Neural cell (in vitro differentiated cells): Measurements from ENCODE around the gene GMIP. TPM values are rescaled to one million over a fixed set of nuclear protein-coding genes. Genes with fewer than 3 reads are reported as not detected.
"Not testable (repeated sequence)": the region's sequence is repeated elsewhere in the genome, so short reads cannot be mapped to it uniquely, and the experiment has no call there.

ENCODE experiments used
- H2AFZ ChIP-seq: fragments of 200-600, 300-800 bp; sonication (generic), shearing (Covaris generic); 2 replicates; pipeline ENCODE4 v1.6.0; 2014; ENCODE audit warnings: low read depth, mild to moderate bottlenecking, antibody characterized with exemption, low read length, moderate library complexity
- H3F3A ChIP-seq: fragments of 200-600 bp; shearing (Covaris generic); 2 replicates; pipeline ENCODE4 v1.6.1; 2016; ENCODE audit warnings: mild to moderate bottlenecking, moderate library complexity, mixed read lengths, antibody characterized with exemption, low read length; ENCODE audit not compliant: insufficient read depth, poor library complexity, severe bottlenecking
- H3K27ac ChIP-seq: fragments of 200-600, 300-800 bp; sonication (generic), shearing (Covaris generic); 2 replicates; pipeline ENCODE4 v1.5.1; 2014; ENCODE audit warnings: mild to moderate bottlenecking, low read length, moderate library complexity
- H3K27me3 ChIP-seq: fragments of 300-800, 200-600 bp; sonication (generic), shearing (Covaris generic); 2 replicates; pipeline ENCODE4 v1.6.0; 2014; ENCODE audit warnings: mild to moderate bottlenecking, low read depth, low read length, moderate library complexity; ENCODE audit not compliant: insufficient read depth
- H3K36me3 ChIP-seq: fragments of 300-800, 200-600 bp; sonication (generic), shearing (Covaris generic); 2 replicates; pipeline ENCODE4 v1.5.1; 2014; ENCODE audit warnings: mild to moderate bottlenecking, antibody characterized with exemption, low read length, moderate library complexity; ENCODE audit not compliant: insufficient read depth
- H3K4me2 ChIP-seq: fragments of 300-800, 200-600 bp; sonication (generic), shearing (Covaris generic); 2 replicates; pipeline ENCODE4 v1.6.0; 2014; ENCODE audit warnings: mild to moderate bottlenecking, low read length
- H3K4me3 ChIP-seq: fragments of 300-800, 200-600 bp; sonication (generic), shearing (Covaris generic); 2 replicates; pipeline ENCODE4 v1.5.1; 2014; ENCODE audit warnings: mild to moderate bottlenecking, low read length, moderate library complexity
- H3K79me2 ChIP-seq: fragments of 200-600 bp; shearing (Covaris generic); replicated peaks from 2 replicates; pipeline ENCODE4 v1.6.0; 2014; ENCODE audit warnings: mild to moderate bottlenecking, low read length, moderate library complexity; ENCODE audit not compliant: insufficient read depth
- H3K9ac ChIP-seq: fragments of 300-800, 200-600 bp; sonication (generic), shearing (Covaris generic); 2 replicates; pipeline ENCODE4 v1.6.1; 2016; ENCODE audit warnings: mild to moderate bottlenecking, low read length, mixed read lengths
- H3K9me2 ChIP-seq: fragments of 200-600 bp; shearing (Covaris generic); 2 replicates; pipeline ENCODE4 v1.6.1; 2016; ENCODE audit warnings: mild to moderate bottlenecking, low read length, mixed read lengths; ENCODE audit not compliant: insufficient read depth
- H3K9me3 ChIP-seq: fragments of 200-600, 300-800 bp; sonication (generic), shearing (Covaris generic); 2 replicates; pipeline ENCODE4 v1.6.1; 2016; ENCODE audit warnings: mild to moderate bottlenecking, mixed run types, low read length, moderate library complexity, mixed read lengths
- H4K20me1 ChIP-seq: fragments of 200-600 bp; shearing (Covaris generic); 2 replicates; pipeline ENCODE4 v1.6.1; 2016; ENCODE audit warnings: mild to moderate bottlenecking, mixed run types; ENCODE audit not compliant: insufficient read depth
- CTCF ChIP-seq: fragments of 450-650 bp; IDR thresholded peaks from 2 replicates; pipeline ENCODE4 v1.5.1; 2014; ENCODE audit warnings: antibody characterized with exemption, mild to moderate bottlenecking, moderate library complexity; ENCODE audit not compliant: poor library complexity, severe bottlenecking
- EP300 ChIP-seq: fragments of 450-650 bp; conservative IDR thresholded peaks from 2 replicates; pipeline ENCODE4 v1.6.1; 2014; ENCODE audit warnings: antibody characterized with exemption, mild to moderate bottlenecking, moderate library complexity; ENCODE audit not compliant: poor library complexity, severe bottlenecking
- EZH2 ChIP-seq: fragments of 200-600, 300-800 bp; shearing (Covaris generic), sonication (generic); IDR thresholded peaks from 2 replicates; pipeline ENCODE4 v1.6.1; 2014; ENCODE audit warnings: antibody characterized with exemption, low read length, borderline replicate concordance, mild to moderate bottlenecking; ENCODE audit not compliant: insufficient read depth, poor library complexity, severe bottlenecking
- MXI1 ChIP-seq: fragments of 450-650 bp; conservative IDR thresholded peaks from 2 replicates; pipeline ENCODE4 v1.6.1; 2014; ENCODE audit warnings: antibody characterized with exemption, mild to moderate bottlenecking; ENCODE audit not compliant: poor library complexity, severe bottlenecking
- POLR2AphosphoS5 ChIP-seq: IDR thresholded peaks from 2 replicates; pipeline ENCODE4 v1.6.1; 2012
- RAD21 ChIP-seq: fragments of 450-650 bp; conservative IDR thresholded peaks from 2 replicates; pipeline ENCODE4 v1.6.1; 2014; ENCODE audit warnings: antibody characterized with exemption, mild to moderate bottlenecking, moderate library complexity
- REST ChIP-seq: IDR thresholded peaks from 2 replicates; pipeline ENCODE4 v1.6.1; 2012; ENCODE audit warnings: borderline replicate concordance
- SMC3 ChIP-seq: fragments of 450-650 bp; conservative IDR thresholded peaks from 2 replicates; pipeline ENCODE4 v1.6.1; 2014; ENCODE audit warnings: antibody characterized with exemption, mild to moderate bottlenecking, moderate library complexity; ENCODE audit not compliant: poor library complexity
- TAF1 ChIP-seq: IDR thresholded peaks from 2 replicates; pipeline ENCODE4 v1.6.1; 2012; ENCODE audit warnings: low read depth
- polyA plus RNA-seq: library from polyadenylated mRNA; depleted of rRNA; stranded (reverse); fragments of >200 nt; gene quantifications from 2 replicates; pipeline ENCODE4 v1.2.3, GENCODE V29; 2014

GMIP gene
- polyA plus RNA-seq, 1 donor from 2014 or later, result 18.4 TPM

- Histone ChIP-seq H4K20me1 (no peaks in the 10 kb centered on the region), H3K27ac (no peak overlapping the region), H2AFZ (no peak overlapping the region), H3K9ac (no peak overlapping the region), H3K9me3 (no peaks in the 10 kb centered on the region), H3K4me2 (no peak overlapping the region), H3K36me3 (no peaks in the 10 kb centered on the region), H3K9me2 (no peaks in the 10 kb centered on the region), H3F3A (no peaks in the 10 kb centered on the region), H3K4me3 (no peak overlapping the region), H3K27me3 (no peaks in the 10 kb centered on the region), H3K79me2 (no peaks in the 10 kb centered on the region)
- no peak for TF ChIP-seq SMC3
- TF ChIP-seq POLR2AphosphoS5, result no peak
- TF ChIP-seq EP300, result no peak
- TF ChIP-seq REST, result no peak
- no peak for TF ChIP-seq EZH2
- TF ChIP-seq MXI1, result no peak
- no peak for TF ChIP-seq RAD21
- no peak for TF ChIP-seq TAF1
- no peak for TF ChIP-seq CTCF
Observed at GRCh38 chr19:19691683-19692082, 48.2 kb upstream of the GMIP start.

- not testable (repeated sequence) for H3K9ac ChIP-seq, H3K79me2 ChIP-seq, H3K27ac ChIP-seq, H3K9me2 ChIP-seq, H3F3A ChIP-seq, H2AFZ ChIP-seq, H3K9me3 ChIP-seq, H3K27me3 ChIP-seq, H3K4me2 ChIP-seq, H3K36me3 ChIP-seq, H4K20me1 ChIP-seq, H3K4me3 ChIP-seq
Observed at GRCh38 chr19:19689023-19689422, 45.6 kb upstream of the GMIP start.

- Histone ChIP-seq H3K9me2 (no peaks in the 10 kb centered on the region), H4K20me1 (no peaks in the 10 kb centered on the region), H2AFZ (no peak overlapping the region), H3K4me3 (no peak overlapping the region), H3K79me2 (no peaks in the 10 kb centered on the region), H3K9me3 (no peaks in the 10 kb centered on the region), H3F3A (no peaks in the 10 kb centered on the region), H3K27ac (no peak overlapping the region), H3K27me3 (no peaks in the 10 kb centered on the region), H3K4me2 (no peak overlapping the region), H3K36me3 (no peaks in the 10 kb centered on the region), H3K9ac (no peak overlapping the region)
- TF ChIP-seq CTCF, result no peak
- TF ChIP-seq EZH2, result no peak
- no peak for TF ChIP-seq EP300
- TF ChIP-seq REST, result no peak
- no peak for TF ChIP-seq POLR2AphosphoS5
- no peak for TF ChIP-seq SMC3
- TF ChIP-seq MXI1, result no peak
- no peak for TF ChIP-seq RAD21
- no peak for TF ChIP-seq TAF1
Observed at GRCh38 chr19:19687090-19687489, 43.6 kb upstream of the GMIP start.
